ENCODE data around the gene HDGFL2.

DNA sequence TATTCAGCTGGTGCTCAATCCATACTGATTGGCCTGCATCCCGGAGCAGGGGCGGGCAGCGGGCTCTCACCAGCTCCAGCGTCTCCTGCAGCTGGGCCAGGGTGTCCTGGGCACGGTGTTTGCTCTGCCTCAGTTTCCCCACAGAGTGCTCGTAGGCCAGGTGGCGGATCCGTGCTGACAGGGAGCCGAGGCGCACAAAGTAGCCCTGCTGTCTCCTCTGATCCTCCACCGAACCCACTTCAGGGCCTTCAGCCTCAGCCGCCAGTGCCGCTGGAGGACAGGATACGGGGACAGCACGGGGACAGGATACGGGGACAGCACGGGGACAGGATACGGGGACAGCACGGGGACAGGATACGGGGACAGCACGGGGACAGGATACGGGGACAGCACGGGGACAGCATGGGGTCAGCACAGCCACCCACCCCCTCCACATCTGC is 53.5 kb downstream of the HDGFL2 start:
- no peak for TF ChIP-seq EZH2 (IDR thresholded peaks at IDR 0.05; ENCODE audit: low read length, missing control alignments)
- TF ChIP-seq CTCF (conservative IDR thresholded peaks at IDR 0.05 in 1 of 2, IDR thresholded peaks at IDR 0.05 in 1 of 2; ENCODE audit: low read depth in 1 of 2, low read length in 2 of 2): no peak
